T-helper 2 cell (primary cell): ENCODE measurements around the gene NIFK.
A peak's percentile ranks its signal among the peaks of the same experiment; 100 is the strongest.
"Not testable (repeated sequence)": the region's sequence is repeated elsewhere in the genome, so short reads cannot be mapped to it uniquely, and the experiment has no call there.

Source experiments
- DNase-seq, 5 experiments: peaks; one replicate each; pipeline versions ENCODE4 v3.0.0 to v3.0.0-alpha.2; 2012 to 2022
- total RNA-seq, 2 donors: gene quantifications; one replicate each; lab custom pipeline; 2026; lab: John Stamatoyannopoulos, UW

The NIFK gene
- 25.3 to 29.3 reads per million in 2 donors for total RNA-seq

DNA sequence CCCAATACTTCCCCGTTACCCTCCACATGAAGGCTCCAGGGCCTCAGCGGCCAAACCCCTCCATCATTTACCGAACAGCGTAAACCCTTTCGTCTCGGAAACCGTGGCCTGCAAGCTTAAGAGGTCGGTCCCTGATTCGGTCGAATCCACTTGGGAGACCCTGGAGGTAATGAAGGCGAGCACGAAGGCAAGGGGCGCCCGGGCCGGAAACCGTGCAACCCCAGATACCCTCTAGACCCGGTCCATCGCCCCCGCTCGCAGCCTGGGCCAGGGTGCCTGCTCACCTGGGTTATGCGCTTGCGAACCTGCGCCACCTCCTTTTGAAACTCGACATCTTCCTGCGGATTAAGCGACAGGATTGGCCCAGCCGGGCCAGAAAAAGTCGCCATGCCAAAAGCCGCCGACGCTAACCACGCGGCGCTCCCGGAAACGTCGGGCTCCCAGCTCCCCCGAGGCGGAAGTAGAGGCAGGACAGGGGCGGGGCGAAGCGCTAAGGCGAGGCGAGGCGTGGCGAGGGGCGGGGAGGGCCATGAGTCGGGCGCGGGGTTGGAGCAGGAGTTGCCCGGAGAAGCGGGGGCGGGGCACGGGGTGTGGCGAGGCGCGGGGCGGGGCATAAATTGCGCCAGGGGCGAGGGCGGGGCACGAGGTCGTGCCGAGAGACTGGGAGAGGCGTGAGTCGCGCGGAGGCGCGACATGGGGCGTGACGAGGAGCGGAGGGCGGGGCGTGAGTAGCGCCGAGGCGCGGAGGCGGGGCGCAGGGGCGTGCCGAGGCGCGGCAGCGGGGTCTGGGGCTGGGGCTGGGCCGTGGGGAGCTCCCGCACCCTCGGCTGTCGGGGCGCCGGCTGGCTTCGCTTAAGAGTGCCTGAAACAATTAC lies at the start of gene NIFK:
Gene NIFK (minus strand): TSS at position 414 of the 875 bp plus-strand sequence. CDS start 25 bp downstream, at position 389.
- DNase-seq: peak; percentile 98 to 100 (median 100)

GRCh38 chr2:121783180-121783579 lies 46.5 kb upstream of the NIFK start:
- no peak for DNase-seq

GRCh38 chr2:121778741-121779487 lies 42.2 kb upstream of the NIFK start:
- DNase-seq: no peak

DNA sequence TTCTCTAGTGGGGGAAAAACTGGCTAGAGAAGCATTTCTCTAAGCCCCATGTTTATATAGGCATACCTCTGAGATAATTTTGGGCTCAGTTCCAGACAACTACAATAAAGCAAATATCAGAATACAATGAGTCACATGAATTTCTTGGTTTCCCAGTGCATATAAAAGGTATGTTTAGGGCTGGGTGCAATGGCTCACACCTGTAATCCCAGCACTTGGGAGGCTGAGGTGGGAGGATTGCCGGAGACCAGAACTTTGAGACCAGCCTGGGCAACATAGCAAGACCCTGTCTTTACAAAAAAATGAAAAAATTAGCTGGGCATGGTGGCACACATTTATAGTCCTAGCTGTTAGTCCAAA lies 41.0 kb upstream of the NIFK start:
- no peak for DNase-seq

DNA sequence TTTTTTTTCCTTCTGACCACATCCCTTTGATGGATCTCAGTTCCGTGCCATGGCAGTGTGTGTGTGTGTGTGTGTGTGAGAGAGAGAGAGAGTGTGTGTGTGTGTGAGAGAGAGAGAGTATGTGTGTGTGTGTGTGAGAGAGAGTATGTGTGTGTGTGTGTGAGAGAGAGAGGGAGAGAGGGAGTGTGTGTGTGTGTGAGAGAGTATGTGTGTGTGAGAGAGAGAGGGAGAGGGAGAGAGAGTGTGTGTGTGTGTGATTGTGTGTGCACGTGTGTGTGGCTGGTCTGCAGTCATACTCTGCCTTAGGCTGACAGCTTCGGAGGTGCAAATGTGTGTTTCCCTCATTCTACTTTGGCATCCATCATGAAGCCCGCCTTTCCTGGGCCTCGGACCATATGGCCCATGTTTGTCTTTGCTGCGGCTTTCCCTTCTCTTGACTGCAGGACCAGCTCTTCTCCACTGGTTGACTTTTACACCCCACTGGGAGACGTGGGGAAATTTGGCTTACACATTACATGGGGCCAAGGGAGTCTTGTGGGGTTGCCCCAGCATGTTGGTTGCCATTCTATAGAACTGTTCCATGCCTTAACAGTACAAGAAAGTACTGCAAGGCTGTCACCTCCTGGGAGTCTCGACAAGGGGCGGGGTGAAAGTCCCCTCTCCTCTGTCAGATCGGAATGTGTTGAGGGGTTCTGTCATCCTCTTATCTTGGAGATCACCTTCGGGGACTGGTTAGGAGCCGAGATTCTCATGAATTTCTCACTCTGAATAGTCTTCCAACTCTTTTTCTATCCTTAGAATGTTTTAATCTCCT lies 40.4 kb upstream of the NIFK start:
- no peak for DNase-seq

DNA sequence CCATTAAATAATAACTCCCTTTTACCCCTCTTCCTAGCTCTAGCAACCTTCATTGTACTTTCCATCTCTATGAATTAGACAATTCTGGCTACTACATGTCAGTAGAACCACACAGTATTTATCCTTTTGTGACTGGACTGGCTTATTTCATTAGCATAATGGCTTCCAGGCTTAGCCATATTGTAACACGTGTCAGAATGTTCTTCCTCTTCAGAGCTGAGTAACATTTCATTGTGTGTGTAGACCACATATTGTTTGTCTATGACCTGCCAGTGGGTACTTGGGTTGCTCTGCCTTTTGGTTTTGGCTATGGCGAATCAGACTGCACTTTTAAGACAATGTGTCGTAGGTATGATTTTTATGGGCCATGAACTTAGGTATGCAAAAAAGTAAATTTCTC lies 39.7 kb upstream of the NIFK start:
- no peak for DNase-seq

- no peak for DNase-seq
Observed at GRCh38 chr2:121774235-121774634, 37.6 kb upstream of the NIFK start.

- DNase-seq: no peak
Observed at GRCh38 chr2:121771976-121772742, 35.5 kb upstream of the NIFK start.

- DNase-seq: no peak
Observed at GRCh38 chr2:121768143-121768755, 31.6 kb upstream of the NIFK start.

DNA sequence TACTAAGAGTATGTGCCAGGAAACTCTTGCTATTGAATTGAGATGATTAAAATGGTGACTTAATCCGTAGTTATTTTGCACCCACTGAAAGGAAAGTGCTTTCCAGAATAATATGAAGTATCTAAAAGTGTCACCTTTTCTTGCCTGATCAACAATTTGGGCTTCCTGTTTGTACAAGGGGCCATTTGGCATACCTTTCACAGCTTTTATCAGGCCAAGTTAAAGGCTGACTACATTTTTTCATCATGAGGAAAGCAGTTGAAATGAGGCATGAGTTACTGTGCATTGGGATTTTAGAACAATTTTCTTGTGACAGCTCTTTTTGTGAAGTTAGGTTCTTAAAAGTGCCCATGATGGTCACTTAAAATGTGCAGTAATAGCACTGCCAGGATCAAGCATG lies 29.9 kb upstream of the NIFK start:
- DNase-seq: no peak

DNA sequence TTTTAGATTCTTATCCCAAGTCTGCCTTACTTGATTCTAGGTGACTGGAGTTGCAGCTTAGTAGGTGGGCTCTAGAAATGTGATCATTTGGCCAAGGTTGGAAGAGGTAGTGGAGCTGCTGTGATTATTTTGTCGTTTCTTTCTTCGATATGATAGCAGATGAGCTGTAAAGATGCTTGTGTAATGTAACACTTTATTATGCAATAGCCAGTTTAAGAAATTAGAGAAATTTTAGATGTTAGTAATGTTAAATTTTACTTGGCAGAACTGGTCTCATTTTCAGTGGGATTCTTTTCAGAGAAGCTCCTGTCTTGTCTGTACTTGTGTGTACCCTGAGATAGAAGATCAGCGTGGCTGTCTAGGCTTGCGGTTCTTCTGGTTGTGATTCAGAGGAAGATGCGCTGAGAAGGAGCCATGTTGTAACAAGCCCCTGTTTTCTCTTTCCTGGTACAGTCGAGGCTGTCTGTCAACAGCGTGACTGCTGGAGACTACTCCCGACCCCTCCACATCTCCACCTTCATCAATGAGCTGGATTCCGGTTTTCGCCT lies 28.1 kb upstream of the NIFK start:
- no peak for DNase-seq

DNA sequence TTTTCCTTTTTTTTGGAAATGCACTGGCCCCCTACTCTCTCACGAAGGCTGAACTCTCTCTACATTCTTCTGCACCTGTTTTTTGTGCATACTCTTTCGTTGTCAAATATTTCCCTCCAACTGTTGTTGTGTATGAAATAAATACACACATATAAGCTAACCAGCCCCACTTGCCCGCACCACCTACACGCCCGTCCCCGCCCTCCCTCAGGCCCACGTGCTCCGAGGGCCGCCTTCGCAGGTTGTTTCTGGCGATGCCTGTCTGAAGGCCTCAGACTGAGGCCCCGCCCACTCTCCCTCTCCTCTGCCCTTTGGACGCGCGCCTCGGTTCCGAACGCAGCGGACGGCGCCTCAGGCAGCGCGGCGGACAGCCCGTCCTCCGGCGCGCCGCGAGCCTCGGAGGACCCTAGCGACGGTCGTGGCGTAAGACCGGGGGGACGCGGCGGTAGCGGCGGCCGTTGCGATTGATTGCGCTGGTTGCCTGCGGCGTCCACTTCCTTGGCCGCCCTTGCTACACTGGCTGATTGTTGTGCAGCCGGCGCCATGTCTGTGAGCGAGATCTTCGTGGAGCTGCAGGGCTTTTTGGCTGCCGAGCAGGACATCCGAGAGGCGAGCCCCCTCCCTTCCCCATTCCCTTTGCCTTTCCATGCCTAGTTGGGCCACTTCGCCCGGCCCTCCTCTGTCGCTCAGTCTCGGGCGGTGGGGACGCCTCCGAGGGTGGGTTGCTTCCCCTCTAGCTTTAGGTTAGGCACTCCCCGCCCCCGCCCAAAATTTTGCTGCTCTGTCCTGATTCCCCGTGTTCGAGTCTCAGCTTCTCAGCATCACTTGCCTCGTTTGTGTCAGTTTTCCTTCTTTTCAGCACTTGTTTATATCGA lies 18.8 kb upstream of the NIFK start, which contains the start of gene TSN:
Gene TSN (plus strand): TSS at position 415 of the 875 bp plus-strand sequence. CDS start 129 bp downstream, at position 544.
- peak; percentile 94 to 99 (median 96) for DNase-seq

DNA sequence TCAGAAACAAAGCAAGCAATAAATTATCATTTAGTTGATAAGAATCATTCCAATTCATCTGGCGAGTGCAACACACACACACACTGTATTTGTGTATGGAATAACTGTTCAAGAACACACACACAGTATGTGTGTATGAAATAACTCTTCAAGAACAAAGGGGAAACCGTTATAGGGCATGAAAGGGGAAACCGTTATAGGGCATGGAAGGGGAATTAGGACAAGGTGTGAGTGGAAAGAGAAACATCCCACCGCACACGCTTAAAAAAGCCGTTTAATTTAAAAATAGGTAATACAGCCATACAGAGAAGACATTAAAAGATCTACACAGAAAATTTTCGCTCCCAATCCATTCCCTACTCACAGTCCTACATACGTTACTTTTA lies 18.2 kb upstream of the NIFK start:
- no peak for DNase-seq

DNA sequence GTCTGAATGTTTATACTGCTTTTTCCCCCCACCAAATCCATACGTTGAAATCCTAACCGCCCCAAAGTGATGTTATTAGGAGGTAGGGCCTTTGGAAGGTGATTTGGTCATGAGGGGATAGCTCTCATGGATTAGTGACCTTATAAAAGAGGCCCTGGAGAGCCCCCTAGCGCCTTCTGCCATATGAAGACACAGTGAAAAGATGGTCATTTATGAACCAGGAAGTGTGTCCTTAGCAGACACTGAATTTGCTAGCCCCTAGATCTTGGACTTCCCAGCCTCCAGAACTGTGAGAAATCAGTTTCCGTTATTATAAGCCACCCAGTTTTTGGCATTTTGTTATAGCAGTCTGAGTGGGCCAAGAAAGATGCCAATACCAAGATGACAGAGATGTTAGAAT lies 11.5 kb upstream of the NIFK start:
- peak in 1 of 5 experiments; percentile 30 for DNase-seq

DNA sequence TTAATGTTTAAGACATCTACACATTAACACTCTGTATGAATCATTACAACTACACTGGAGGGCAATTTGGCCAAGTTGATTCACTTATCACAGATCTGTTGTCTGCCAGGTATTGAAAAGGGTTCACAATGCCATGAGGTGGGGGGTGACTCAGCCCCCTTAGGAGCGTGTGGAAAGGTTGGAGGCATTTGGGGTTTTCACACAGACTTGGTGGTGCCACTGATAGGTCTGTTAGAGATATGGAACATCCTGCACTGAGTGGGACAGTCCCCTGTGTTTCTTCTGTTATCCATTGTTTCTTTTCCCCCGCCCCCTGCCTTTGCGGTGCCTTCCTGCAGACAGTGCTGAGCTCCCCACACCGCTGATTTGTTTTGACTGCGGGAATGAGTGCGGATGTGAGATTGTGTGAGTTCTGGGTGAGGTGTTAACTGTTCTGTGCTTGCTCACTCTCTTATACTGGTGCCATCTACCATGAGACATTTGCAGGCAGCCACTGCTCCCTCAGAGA lies 9.4 kb upstream of the NIFK start:
- peak in 2 of 5 experiments; percentile 28 to 39 for DNase-seq

DNA sequence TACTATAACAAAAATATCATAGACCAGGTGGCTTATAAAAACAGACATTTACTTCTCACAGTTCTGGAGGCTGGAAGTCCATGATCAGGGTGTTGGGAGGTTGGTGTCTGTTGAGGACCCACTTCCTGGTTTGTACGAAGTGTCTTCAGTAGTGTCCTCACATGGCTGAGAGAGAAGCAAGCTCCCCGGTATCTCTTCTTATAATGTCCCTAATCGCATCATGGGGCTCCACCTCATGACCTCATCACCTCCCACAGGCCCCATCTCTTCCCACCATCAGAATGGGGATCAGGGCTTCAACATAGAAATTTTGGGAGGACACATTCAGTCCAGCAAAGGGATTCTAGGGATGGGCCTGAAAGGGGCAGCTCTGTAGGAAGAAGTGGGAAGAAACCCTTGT lies 4.8 kb upstream of the NIFK start:
- DNase-seq: no peak

DNA sequence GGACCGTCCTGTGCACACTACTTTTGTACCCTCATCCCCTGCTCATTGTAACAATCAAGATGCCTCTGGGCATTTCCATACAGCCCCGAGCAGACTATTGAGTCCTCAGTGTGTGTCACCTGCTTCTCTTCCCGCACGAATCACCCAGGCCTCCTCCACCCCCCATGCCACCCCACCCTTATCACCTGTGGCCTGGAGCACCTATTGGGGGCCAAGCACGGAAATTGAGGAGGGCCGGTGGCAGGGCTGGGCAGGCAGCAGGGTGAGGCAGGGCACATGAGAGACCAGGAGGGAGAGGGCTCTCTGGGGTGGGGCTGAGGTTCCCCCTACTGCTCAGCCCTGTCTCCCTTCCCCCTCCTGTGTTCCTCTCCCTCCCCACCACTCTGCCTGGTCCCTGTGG lies 4.3 kb upstream of the NIFK start:
- no peak for DNase-seq

DNA sequence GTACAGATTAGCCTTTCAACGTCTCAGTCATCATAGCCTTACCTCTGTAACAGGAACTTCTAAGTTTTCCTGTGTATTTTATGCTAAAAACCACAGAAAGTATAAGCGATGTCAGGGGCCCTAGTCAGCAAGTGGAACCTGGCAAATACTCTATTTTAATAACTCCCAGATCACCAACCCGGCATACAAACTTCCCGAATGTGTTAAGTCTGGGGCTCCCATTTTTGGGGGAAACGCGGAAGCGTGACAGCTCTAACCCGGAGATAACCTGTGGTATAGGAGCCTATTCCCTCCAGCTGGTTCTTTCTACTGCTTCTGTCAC lies 574 bp downstream of the NIFK start:
- DNase-seq: no peak

DNA sequence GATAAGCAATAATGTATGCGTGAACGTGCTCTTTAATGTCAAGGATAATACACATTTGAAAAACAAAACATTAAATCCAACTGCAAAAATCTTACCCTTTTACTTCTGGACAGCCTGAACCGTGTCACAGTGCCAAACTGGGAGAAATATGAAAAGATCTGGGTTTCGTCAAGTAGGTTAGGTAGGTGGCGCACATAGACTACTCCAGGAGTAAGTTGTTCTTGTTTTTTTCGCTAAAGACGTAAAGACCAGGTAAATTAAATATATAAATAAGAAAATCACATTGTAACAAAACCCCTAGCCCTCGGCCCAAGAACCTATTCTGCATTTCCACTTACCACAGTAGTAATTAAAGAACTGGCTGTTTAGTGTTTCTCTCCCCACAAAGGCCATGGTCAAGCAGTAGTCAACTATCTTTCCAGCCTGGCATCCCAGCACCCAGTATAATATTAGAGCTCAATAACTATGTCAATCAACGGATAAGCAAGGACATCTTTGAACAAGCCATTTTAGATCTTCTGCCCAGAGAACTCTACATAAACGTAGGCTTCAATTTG lies 1.1 kb downstream of the NIFK start:
- peak in 1 of 5 experiments; percentile 52 for DNase-seq

GRCh38 chr2:121734544-121734943 lies 2.1 kb downstream of the NIFK start:
- DNase-seq: not testable (repeated sequence)
